Liver (tissue), 9 donors: Measurements from ENCODE around the gene SGSM1. TPM values are rescaled to one million over a fixed set of nuclear protein-coding genes. Genes with fewer than 3 reads are reported as not detected.

Experiments used
- DNase-seq: peaks from one replicate; pipeline ENCODE4 v3.0.0-alpha.2; 2017; ENCODE audit warnings: low spot score
- H3K27ac ChIP-seq, 2 donors: one replicate each; pipeline ENCODE4 v1.7.0; 2013; ENCODE audit warnings: inconsistent platforms in 2 of 2, low read length in 2 of 2, control low read depth in 1 of 2, low read depth in 1 of 2, mild to moderate bottlenecking in 1 of 2
- H3K27me3 ChIP-seq, 4 donors: one replicate each; pipeline versions ENCODE4 v1.6.1 to v1.7.0; 2013; ENCODE audit warnings: low read length in 3 of 4, inconsistent platforms in 1 of 4, mild to moderate bottlenecking in 1 of 4, moderate library complexity in 1 of 4; ENCODE audit not compliant: control insufficient read depth in 4 of 4, insufficient read depth in 4 of 4
- H3K36me3 ChIP-seq, 4 donors: one replicate each; pipeline versions ENCODE4 v1.6.1 to v1.7.0; 2013; ENCODE audit warnings: low read length in 3 of 4, mild to moderate bottlenecking in 3 of 4, low read depth in 1 of 4, moderate library complexity in 1 of 4; ENCODE audit not compliant: control insufficient read depth in 4 of 4, insufficient read depth in 3 of 4
- H3K4me1 ChIP-seq, 4 donors: one replicate each; pipeline versions ENCODE4 v1.6.1 to v1.7.0; 2013; ENCODE audit warnings: low read length in 3 of 4, mild to moderate bottlenecking in 3 of 4, moderate library complexity in 1 of 4; ENCODE audit not compliant: control insufficient read depth in 4 of 4, insufficient read depth in 4 of 4
- H3K4me3 ChIP-seq, 3 donors: one replicate each; pipeline versions ENCODE4 v1.6.1 to v1.7.0; 2013; ENCODE audit warnings: low read length in 3 of 3, control low read depth in 1 of 3, low read depth in 1 of 3, mild to moderate bottlenecking in 1 of 3
- H3K9ac ChIP-seq, 2 donors: one replicate each; pipeline ENCODE4 v1.7.0; 2013; ENCODE audit warnings: low read length in 2 of 2, mild to moderate bottlenecking in 2 of 2, moderate library complexity in 2 of 2, control low read depth in 1 of 2, low read depth in 1 of 2
- H3K9me3 ChIP-seq, 4 donors: one replicate each; pipeline versions ENCODE4 v1.6.1 to v1.7.0; 2013; ENCODE audit warnings: low read length in 3 of 4; ENCODE audit not compliant: control insufficient read depth in 4 of 4
- EGR1 ChIP-seq, 2 donors: IDR thresholded peaks; 2 replicates each; pipeline ENCODE4 v1.6.1; 2016 to 2018; ENCODE audit warnings: antibody characterized with exemption in 2 of 2, low read depth in 2 of 2
- FOXA1 ChIP-seq: IDR thresholded peaks from 2 replicates; pipeline ENCODE4 v1.6.1; 2016; ENCODE audit warnings: antibody characterized with exemption
- GABPA ChIP-seq, 2 donors: IDR thresholded peaks in 1 of 2; conservative IDR thresholded peaks in 1 of 2; 2 replicates each; pipeline ENCODE4 v1.6.1; 2016; ENCODE audit warnings: antibody characterized with exemption in 2 of 2, mild to moderate bottlenecking in 1 of 2, moderate library complexity in 1 of 2
- HNF4A ChIP-seq, 2 donors: conservative IDR thresholded peaks; 2 replicates each; pipeline ENCODE4 v1.6.1; 2016; ENCODE audit warnings: antibody characterized with exemption in 2 of 2, mild to moderate bottlenecking in 2 of 2
- HNF4G ChIP-seq: IDR thresholded peaks from 2 replicates; pipeline ENCODE4 v1.6.1; 2016; ENCODE audit warnings: antibody characterized with exemption
- JUND ChIP-seq, 2 donors: IDR thresholded peaks; 2 replicates each; pipeline ENCODE4 v1.6.1; 2016; ENCODE audit warnings: antibody characterized with exemption in 2 of 2
- NR2F2 ChIP-seq: IDR thresholded peaks from 2 replicates; pipeline ENCODE4 v1.6.1; 2016; ENCODE audit warnings: antibody characterized with exemption
- SP1 ChIP-seq: IDR thresholded peaks from 2 replicates; pipeline ENCODE4 v1.6.1; 2018; ENCODE audit warnings: antibody characterized with exemption, mild to moderate bottlenecking
- TAF1 ChIP-seq: conservative IDR thresholded peaks from 2 replicates; pipeline ENCODE4 v1.6.1; 2016; ENCODE audit warnings: antibody characterized with exemption, mild to moderate bottlenecking
- YY1 ChIP-seq: IDR thresholded peaks from 2 replicates; pipeline ENCODE4 v1.6.1; 2016; ENCODE audit warnings: antibody characterized with exemption, mild to moderate bottlenecking
- WGBS: extraction: QIAGEN DNeasy Blood & Tissue Kit; methylation state at CpG from one replicate; pipeline ENCODE4 v1.1.7; 2013; 5-methylcytosine and 5-hydroxymethylcytosine counted together
- polyA plus RNA-seq, 2 donors: library from polyadenylated mRNA; stranded (reverse) in 1 of 2; unstranded in 1 of 2; fragments of 200-250 nt in 1 of 2; fragments of >200 nt in 1 of 2; fragmentation: Nextera tagmentation in 1 of 2; extraction: Ambion mirVana in 1 of 2; gene quantifications; one replicate each; pipeline versions ENCODE4 v1.2.1 to v1.2.3, GENCODE V29; 2013 to 2015
- total RNA-seq, 2 donors: library from RNA; depleted of rRNA; stranded (reverse); fragments of >200 nt; gene quantifications; one replicate each; pipeline ENCODE4 v1.2.3, GENCODE V29; 2014
- TF ChIP-seq, protein P1 (sequence below): IDR thresholded peaks from 2 replicates; pipeline ENCODE4 v1.6.1; 2016; ENCODE audit warnings: antibody characterized with exemption
- TF ChIP-seq, protein P2 (sequence below): IDR thresholded peaks from 2 replicates; pipeline ENCODE4 v1.6.1; 2016; ENCODE audit warnings: antibody characterized with exemption, mild to moderate bottlenecking
- TF ChIP-seq, protein P3 (sequence below): fragments of 150-350 bp; IDR thresholded peaks from 2 replicates; pipeline ENCODE4 v1.5.1; 2017; ENCODE audit warnings: improper control_type of control experiment, low read depth, low read length; ENCODE audit not compliant: missing input control
- donor health status: healthy.
- donor health status: healthy.
- donor health status: healthy.
- donor health status: healthy.
- donor health status: healthy.

The SGSM1 gene
- total and polyA plus RNA-seq, 4 donors = 0.08 to 0.51 (median 0.21) TPM

DNA sequence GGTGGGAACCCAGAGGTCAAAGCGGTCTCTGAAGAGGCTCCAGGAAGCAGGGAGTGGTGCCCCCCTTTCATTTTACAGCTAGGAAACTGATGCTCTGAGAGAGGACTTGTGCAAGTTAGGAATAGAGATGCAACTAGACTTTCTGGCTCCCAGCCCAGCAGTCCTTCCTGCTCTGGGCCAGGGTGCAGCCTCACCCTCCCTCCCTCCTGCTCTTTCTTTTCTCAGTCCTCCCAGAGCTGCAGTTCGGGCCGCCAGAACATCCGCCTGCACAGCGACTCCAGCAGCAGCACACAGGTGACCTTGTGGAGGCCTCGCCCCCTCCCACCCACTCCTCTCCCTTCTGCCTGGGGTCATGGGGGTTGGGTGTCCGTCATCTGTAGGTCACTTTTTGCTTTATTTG, 89.0 kb downstream of the SGSM1 start:
- no peak overlapping the region for H3K9ac ChIP-seq

DNA sequence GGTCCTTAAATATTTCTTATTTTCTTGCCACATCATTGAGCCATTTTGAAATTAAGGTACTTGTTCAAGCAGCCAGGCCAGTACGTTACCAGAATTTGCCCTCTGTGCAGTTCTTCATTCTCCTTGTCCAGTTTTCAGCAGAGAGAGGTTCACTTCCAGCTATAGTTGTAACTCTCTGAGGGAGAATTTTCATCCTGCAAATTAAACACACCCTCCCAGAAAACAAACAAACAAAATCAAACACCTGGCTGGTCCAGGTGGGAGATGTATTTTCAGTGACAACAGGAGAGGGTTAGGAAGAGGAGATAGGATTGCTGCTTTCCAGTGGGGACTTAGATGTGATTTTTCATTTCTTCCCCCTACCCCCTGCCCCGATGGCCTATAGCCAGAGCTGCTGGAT, 95.4 kb downstream of the SGSM1 start:
- TF ChIP-seq EGR1 (IDR thresholded peaks at IDR 0.05; ENCODE audit: low read depth in 2 of 2) (no peak), HNF4G (no peak), GABPA (IDR thresholded peaks at IDR 0.05 in 1 of 2, conservative IDR thresholded peaks at IDR 0.05 in 1 of 2) (no peak), JUND (IDR thresholded peaks at IDR 0.05) (no peak), YY1 (no peak), FOXA1 (no peak), SP1 (no peak)
- TF ChIP-seq, protein P1, sequence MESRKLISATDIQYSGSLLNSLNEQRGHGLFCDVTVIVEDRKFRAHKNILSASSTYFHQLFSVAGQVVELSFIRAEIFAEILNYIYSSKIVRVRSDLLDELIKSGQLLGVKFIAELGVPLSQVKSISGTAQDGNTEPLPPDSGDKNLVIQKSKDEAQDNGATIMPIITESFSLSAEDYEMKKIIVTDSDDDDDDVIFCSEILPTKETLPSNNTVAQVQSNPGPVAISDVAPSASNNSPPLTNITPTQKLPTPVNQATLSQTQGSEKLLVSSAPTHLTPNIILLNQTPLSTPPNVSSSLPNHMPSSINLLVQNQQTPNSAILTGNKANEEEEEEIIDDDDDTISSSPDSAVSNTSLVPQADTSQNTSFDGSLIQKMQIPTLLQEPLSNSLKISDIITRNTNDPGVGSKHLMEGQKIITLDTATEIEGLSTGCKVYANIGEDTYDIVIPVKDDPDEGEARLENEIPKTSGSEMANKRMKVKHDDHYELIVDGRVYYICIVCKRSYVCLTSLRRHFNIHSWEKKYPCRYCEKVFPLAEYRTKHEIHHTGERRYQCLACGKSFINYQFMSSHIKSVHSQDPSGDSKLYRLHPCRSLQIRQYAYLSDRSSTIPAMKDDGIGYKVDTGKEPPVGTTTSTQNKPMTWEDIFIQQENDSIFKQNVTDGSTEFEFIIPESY = no peak
- TF ChIP-seq, protein P2, sequence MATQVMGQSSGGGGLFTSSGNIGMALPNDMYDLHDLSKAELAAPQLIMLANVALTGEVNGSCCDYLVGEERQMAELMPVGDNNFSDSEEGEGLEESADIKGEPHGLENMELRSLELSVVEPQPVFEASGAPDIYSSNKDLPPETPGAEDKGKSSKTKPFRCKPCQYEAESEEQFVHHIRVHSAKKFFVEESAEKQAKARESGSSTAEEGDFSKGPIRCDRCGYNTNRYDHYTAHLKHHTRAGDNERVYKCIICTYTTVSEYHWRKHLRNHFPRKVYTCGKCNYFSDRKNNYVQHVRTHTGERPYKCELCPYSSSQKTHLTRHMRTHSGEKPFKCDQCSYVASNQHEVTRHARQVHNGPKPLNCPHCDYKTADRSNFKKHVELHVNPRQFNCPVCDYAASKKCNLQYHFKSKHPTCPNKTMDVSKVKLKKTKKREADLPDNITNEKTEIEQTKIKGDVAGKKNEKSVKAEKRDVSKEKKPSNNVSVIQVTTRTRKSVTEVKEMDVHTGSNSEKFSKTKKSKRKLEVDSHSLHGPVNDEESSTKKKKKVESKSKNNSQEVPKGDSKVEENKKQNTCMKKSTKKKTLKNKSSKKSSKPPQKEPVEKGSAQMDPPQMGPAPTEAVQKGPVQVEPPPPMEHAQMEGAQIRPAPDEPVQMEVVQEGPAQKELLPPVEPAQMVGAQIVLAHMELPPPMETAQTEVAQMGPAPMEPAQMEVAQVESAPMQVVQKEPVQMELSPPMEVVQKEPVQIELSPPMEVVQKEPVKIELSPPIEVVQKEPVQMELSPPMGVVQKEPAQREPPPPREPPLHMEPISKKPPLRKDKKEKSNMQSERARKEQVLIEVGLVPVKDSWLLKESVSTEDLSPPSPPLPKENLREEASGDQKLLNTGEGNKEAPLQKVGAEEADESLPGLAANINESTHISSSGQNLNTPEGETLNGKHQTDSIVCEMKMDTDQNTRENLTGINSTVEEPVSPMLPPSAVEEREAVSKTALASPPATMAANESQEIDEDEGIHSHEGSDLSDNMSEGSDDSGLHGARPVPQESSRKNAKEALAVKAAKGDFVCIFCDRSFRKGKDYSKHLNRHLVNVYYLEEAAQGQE = no peak
- no peak overlapping the region for H3K4me3 ChIP-seq
- H3K9me3 ChIP-seq = peaks cover 0 to 6% (median 2%) of the 10 kb centered on the region in 4 donors
- DNase-seq = no peak
- H3K27ac ChIP-seq = no peak overlapping the region
- H3K9ac ChIP-seq = no peak overlapping the region
- no peaks in the 10 kb centered on the region for H3K27me3 ChIP-seq
- 86% methylated on average over 2 of the region's 2 CpGs for WGBS
- H3K4me1 ChIP-seq = no peaks in the 10 kb centered on the region
- H3K36me3 ChIP-seq = no peaks in the 10 kb centered on the region

More for the DNA sequence above, 89.0 kb downstream of the SGSM1 start:
- Histone ChIP-seq H3K27ac (peak overlapping the region; percentile 88 to 94), H3K27me3 (no peaks in the 10 kb centered on the region), H3K4me1 (peaks cover 3 to 16% (median 6%) of the 10 kb centered on the region in 4 donors), H3K4me3 (no peak overlapping the region), H3K36me3 (no peaks in the 10 kb centered on the region), H3K9me3 (peaks cover 0 to 3% (median 0%) of the 10 kb centered on the region in 4 donors)
- TF ChIP-seq EGR1 (IDR thresholded peaks at IDR 0.05; ENCODE audit: low read depth in 2 of 2) = no peak
- TF ChIP-seq, protein P2 = no peak
- no peak for TF ChIP-seq SP1
- TF ChIP-seq HNF4A (conservative IDR thresholded peaks at IDR 0.05) = peak in 1 of 2 donors; percentile 2
- no peak for TF ChIP-seq TAF1
- TF ChIP-seq, protein P3, sequence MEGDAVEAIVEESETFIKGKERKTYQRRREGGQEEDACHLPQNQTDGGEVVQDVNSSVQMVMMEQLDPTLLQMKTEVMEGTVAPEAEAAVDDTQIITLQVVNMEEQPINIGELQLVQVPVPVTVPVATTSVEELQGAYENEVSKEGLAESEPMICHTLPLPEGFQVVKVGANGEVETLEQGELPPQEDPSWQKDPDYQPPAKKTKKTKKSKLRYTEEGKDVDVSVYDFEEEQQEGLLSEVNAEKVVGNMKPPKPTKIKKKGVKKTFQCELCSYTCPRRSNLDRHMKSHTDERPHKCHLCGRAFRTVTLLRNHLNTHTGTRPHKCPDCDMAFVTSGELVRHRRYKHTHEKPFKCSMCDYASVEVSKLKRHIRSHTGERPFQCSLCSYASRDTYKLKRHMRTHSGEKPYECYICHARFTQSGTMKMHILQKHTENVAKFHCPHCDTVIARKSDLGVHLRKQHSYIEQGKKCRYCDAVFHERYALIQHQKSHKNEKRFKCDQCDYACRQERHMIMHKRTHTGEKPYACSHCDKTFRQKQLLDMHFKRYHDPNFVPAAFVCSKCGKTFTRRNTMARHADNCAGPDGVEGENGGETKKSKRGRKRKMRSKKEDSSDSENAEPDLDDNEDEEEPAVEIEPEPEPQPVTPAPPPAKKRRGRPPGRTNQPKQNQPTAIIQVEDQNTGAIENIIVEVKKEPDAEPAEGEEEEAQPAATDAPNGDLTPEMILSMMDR = no peak
- no peak for TF ChIP-seq FOXA1
- TF ChIP-seq NR2F2 = no peak
- WGBS = 15% methylated on average over 7 of the region's 7 CpGs
- peak; percentile 43 for DNase-seq
